ENCODE results near the gene EXOC3L2.

The EXOC3L2 gene

DNA sequence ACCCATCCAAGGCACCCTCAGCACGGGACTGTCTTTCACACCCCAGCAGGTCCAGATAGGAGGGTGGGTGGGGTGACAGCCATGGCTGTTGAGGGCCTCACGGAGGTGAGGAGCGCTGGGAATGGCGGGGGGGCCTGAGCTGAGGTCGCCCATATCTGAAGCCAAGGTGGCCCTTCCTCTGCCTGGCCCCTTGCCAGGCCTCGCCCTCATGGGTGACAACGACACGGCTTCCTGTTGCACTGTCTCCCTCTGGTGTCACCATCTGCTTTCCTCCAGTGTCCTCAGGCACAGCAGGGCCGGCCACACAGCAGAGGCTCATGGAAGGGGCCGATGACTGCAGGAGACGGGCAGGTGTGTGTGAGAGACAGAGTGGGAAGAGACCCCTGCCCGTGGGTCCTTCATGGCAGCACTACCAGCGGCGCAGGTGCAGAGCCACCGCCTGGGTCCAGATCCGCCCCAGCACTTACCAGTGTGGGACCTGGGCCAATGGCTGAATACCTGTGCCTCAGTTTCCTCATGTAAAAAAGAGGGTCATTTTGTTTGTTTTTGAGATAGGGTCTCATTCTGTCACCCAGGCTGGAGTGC is 76.3 kb downstream of the EXOC3L2 start:
- peaks cover 0 to 7% (median 0%) of the 10 kb centered on the region in 11 experiments; a peak in 1 of 22 replicates for H3K36me3 ChIP-seq
- no peak for TF ChIP-seq Cebpa-rat (IDR thresholded peaks at IDR 0.05)
- H3K4me3 ChIP-seq: no peak overlapping the region
- peak overlapping the region in 5 of 11 experiments; percentile 8 to 65 (median 35); a peak in 7 of 22 replicates for H3K27ac ChIP-seq
- H4K20me1 ChIP-seq: peaks cover 0 to 56% (median 5%) of the 10 kb centered on the region in 11 experiments; a peak in 8 of 22 replicates
- H3K27me3 ChIP-seq: no peaks in the 10 kb centered on the region
- peaks cover 74 to 100% (median 98%) of the 10 kb centered on the region in 10 experiments for H3K4me1 ChIP-seq
- H3K9me3 ChIP-seq (replicated peaks in 1 of 11): no peaks in the 10 kb centered on the region
- H3K4me2 ChIP-seq: peak overlapping the region; percentile 38 to 92 (median 70)
- H3K9ac ChIP-seq: peak overlapping the region in 6 of 11 experiments; percentile 0 to 44 (median 24); a peak in 4 of 22 replicates

DNA sequence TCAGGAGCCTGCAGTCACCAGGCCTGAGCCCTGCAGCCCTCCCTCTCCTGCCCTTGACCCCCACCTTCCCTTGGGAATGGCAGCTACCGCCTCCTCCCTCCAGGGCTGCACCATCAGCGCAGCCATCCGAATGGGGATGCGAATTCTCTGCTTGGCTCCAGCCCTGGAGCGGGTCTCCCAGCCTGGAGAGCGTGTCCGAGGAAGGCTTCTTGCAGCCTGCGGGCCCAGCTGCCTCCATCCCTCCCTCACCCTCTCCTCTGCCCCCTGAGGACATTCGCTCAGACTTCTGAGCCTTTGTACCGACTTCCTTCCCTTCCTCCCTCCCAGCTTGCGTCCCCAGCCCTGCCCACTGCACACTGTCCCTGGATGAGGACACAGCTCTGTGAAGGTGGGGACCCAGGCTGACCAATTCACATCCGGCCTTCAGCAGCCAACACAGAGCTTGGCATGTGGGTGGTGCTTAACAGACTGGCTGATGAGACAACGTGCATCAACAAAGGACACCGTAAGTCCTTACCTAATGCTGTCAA is 78.4 kb downstream of the EXOC3L2 start:
- Histone ChIP-seq H3K27ac (peak overlapping the region in 8 of 11 experiments; percentile 4 to 61 (median 36); a peak in 13 of 22 replicates), H3K4me3 (no peak overlapping the region), H3K4me1 (peaks cover 68 to 95% (median 89%) of the 10 kb centered on the region in 10 experiments), H3K9ac (peak overlapping the region in 8 of 11 experiments; percentile 9 to 60 (median 43); a peak in 13 of 22 replicates), H3K27me3 (no peaks in the 10 kb centered on the region), H3K36me3 (peaks cover 0 to 7% (median 0%) of the 10 kb centered on the region in 11 experiments; a peak in 1 of 22 replicates), H3K4me2 (peak overlapping the region; percentile 55 to 92 (median 76)), H4K20me1 (peaks cover 0 to 45% (median 5%) of the 10 kb centered on the region in 11 experiments; a peak in 8 of 22 replicates), H3K9me3 (replicated peaks in 1 of 11) (no peaks in the 10 kb centered on the region)
- TF ChIP-seq Cebpa-rat (IDR thresholded peaks at IDR 0.05): no peak

DNA sequence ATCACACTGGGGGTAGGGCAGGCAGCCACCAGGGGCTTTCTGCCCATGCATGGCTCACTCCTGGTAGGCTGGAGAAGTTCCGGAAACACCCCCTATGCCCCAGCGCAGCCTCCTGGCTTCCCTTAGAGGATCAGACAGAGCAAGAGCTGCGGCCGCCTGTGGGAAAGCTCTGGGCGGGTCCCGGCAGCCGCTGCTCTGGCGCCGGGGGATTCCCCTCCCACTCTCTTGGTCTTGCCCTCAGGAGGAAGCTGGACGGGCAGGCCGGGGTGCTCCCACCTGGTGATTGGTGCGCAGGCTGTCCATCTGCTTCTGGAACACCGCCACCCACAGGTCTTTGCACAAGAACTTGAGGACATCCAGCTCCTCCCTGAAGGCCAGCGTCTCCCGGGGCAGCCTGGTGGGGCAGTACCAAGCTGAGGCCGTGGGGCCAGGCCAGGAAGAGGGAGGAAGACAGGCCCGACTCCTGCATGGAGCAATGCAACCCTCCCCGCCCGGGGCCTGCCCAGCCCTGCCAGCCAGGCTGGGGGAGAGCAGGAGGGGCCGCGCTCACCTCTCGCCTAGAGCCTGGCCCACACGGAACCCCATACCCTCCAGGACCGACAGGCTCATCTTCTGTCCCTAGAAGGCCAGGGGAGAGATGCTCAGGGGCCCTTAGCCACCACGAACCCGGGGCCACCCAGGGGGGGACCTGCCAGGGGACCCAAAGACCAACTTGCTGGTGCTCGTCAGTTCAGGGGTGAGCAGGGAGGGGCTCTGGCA is 80.5 kb downstream of the EXOC3L2 start:
- no peaks in the 10 kb centered on the region for H3K27me3 ChIP-seq
- peak overlapping the region in 3 of 10 experiments; percentile 15 to 38 (median 20); a peak in 4 of 20 replicates for H3K4me3 ChIP-seq
- peak overlapping the region; percentile 72 to 92 (median 85) for H3K4me2 ChIP-seq
- H3K9ac ChIP-seq: peak overlapping the region; percentile 8 to 62 (median 57); a peak in 17 of 22 replicates
- H3K36me3 ChIP-seq: peaks cover 0 to 4% (median 0%) of the 10 kb centered on the region in 11 experiments; a peak in 1 of 22 replicates
- H3K27ac ChIP-seq: peak overlapping the region in 9 of 11 experiments; percentile 46 to 76 (median 63); a peak in 17 of 22 replicates
- H3K4me1 ChIP-seq: peaks cover 49 to 76% (median 69%) of the 10 kb centered on the region in 10 experiments
- H4K20me1 ChIP-seq: peaks cover 0 to 26% (median 5%) of the 10 kb centered on the region in 11 experiments; a peak in 8 of 22 replicates
- no peak for TF ChIP-seq Cebpa-rat (IDR thresholded peaks at IDR 0.05)
- no peaks in the 10 kb centered on the region for H3K9me3 ChIP-seq (replicated peaks in 1 of 11)

- Histone ChIP-seq H3K9me3 (replicated peaks in 1 of 11) (no peaks in the 10 kb centered on the region), H3K36me3 (no peaks in the 10 kb centered on the region), H3K4me1 (peaks cover 47 to 76% (median 67%) of the 10 kb centered on the region in 10 experiments), H4K20me1 (peaks cover 0 to 25% (median 6%) of the 10 kb centered on the region in 11 experiments; a peak in 8 of 22 replicates), H3K4me3 (peak overlapping the region in 2 of 10 experiments; percentile 15 to 20; a peak in 3 of 20 replicates), H3K27me3 (no peaks in the 10 kb centered on the region; a peak in 1 of 22 replicates), H3K27ac (peak overlapping the region in 9 of 11 experiments; percentile 46 to 76 (median 63); a peak in 18 of 22 replicates), H3K4me2 (peak overlapping the region; percentile 72 to 92 (median 85)), H3K9ac (peak overlapping the region; percentile 8 to 62 (median 57); a peak in 17 of 22 replicates)
- TF ChIP-seq Cebpa-rat (IDR thresholded peaks at IDR 0.05): no peak
These were observed 81.3 kb downstream of the EXOC3L2 start for GRCh38 chr19:45163751-45164460.

DNA sequence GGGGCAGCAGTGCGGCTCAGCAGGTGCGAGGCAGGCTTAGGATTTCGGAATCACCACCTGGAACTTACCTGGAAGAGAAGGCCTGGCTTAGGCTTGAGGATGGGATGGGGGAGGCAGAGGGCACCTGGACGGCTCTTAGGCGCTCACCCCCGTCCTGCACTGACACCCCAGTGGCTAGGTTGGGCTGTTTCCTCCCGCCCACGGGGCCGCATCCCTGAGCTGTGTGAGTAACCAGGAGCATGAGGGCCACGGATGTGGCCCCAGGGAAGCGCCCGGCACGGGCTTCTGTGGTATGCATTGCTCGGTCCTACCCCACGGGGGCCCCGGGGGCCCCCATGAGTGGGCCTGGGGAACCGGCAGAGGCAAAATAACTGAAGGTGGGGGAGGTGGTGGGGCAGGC is 82.1 kb downstream of the EXOC3L2 start:
- H3K4me2 ChIP-seq: peak overlapping the region; percentile 72 to 92 (median 85)
- peaks cover 0 to 25% (median 6%) of the 10 kb centered on the region in 11 experiments; a peak in 7 of 22 replicates for H4K20me1 ChIP-seq
- no peaks in the 10 kb centered on the region; a peak in 1 of 22 replicates for H3K27me3 ChIP-seq
- H3K4me3 ChIP-seq: no peak overlapping the region
- peaks cover 49 to 76% (median 67%) of the 10 kb centered on the region in 10 experiments for H3K4me1 ChIP-seq
- no peaks in the 10 kb centered on the region for H3K9me3 ChIP-seq (replicated peaks in 1 of 11)
- H3K9ac ChIP-seq: peak overlapping the region in 5 of 11 experiments; percentile 18 to 61 (median 59); a peak in 4 of 22 replicates
- peak overlapping the region in 4 of 11 experiments; percentile 61 to 76 (median 69); a peak in 8 of 22 replicates for H3K27ac ChIP-seq
- H3K36me3 ChIP-seq: no peaks in the 10 kb centered on the region
- TF ChIP-seq Cebpa-rat (IDR thresholded peaks at IDR 0.05): no peak

DNA sequence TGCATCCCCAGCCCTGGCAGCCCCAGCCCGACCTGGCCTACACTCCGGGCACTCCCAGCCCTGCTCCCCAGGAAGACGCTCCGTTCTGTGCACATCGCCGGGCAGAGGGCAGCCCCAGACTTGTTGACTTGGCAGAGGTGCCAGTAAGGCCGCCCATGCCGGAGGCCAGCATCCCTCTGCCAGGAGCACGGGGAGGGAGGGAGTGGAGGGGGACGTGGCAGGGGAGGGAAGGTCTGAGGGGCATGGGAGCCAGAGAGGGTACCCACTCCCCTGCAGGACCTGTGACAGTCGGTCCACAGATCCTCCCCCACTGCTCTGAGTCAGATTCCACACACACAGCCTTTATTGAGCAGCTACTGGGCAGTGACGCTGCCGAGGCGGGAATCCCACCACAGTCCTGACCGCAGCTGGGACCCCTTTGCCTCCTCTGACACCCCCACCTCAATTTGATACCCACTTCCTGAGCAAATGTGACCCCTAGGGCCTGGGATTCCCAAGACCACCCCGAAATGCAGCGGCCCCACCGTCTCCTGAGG is 82.5 kb downstream of the EXOC3L2 start:
- H4K20me1 ChIP-seq: peaks cover 0 to 25% (median 6%) of the 10 kb centered on the region in 11 experiments; a peak in 7 of 22 replicates
- no peaks in the 10 kb centered on the region for H3K9me3 ChIP-seq (replicated peaks in 1 of 11)
- no peak overlapping the region; a peak in 1 of 22 replicates for H3K27ac ChIP-seq
- peak overlapping the region in 10 of 11 experiments; percentile 72 to 92 (median 82); a peak in 14 of 22 replicates for H3K4me2 ChIP-seq
- no peak for TF ChIP-seq Cebpa-rat (IDR thresholded peaks at IDR 0.05)
- no peak overlapping the region for H3K4me3 ChIP-seq
- peaks cover 49 to 73% (median 64%) of the 10 kb centered on the region in 10 experiments for H3K4me1 ChIP-seq
- H3K9ac ChIP-seq: peak overlapping the region in 1 of 11 experiments; percentile 9; a peak in 1 of 22 replicates
- no peaks in the 10 kb centered on the region for H3K36me3 ChIP-seq
- no peaks in the 10 kb centered on the region; a peak in 1 of 22 replicates for H3K27me3 ChIP-seq

Data from BLaER1 treated with 17β-estradiol and CSF1 and Interleukin-3, amounts not matched to agents 10 nM and 100 nM (cell line).